ENCODE results near the gene AIG1. TPM values are rescaled to one million over a fixed set of nuclear protein-coding genes. Genes with fewer than 3 reads are reported as not detected.
"Not testable (repeated sequence)": the region's sequence is repeated elsewhere in the genome, so short reads cannot be mapped to it uniquely, and the experiment has no call there.

AIG1 gene
- total and polyA plus RNA-seq, 2 donors from 2014 or later: 57.3 to 146 TPM

- Histone ChIP-seq H3K9ac (ENCODE audit: low read length in 3 of 3) (no peak overlapping the region), H3K27me3 (ENCODE audit: control insufficient read depth, insufficient read depth, low read length) (no peaks in the 10 kb centered on the region), H3K36me3 (ENCODE audit: control insufficient read depth in 2 of 3, insufficient read depth in 3 of 3, low read length in 3 of 3) (no peaks in the 10 kb centered on the region), H3K9me3 (ENCODE audit: control insufficient read depth in 2 of 3, insufficient read depth in 1 of 3, low read length in 3 of 3) (peaks cover 0 to 8% (median 0%) of the 10 kb centered on the region in 3 donors), H3K4me3 (ENCODE audit: low read length in 3 of 3) (no peak overlapping the region), H3K27ac (ENCODE audit: low read depth in 2 of 2, low read length in 2 of 2) (no peak overlapping the region), H3K4me1 (ENCODE audit: control insufficient read depth in 2 of 3, insufficient read depth in 2 of 3, low read depth in 1 of 3, low read length in 3 of 3) (no peaks in the 10 kb centered on the region)
- no peak for TF ChIP-seq CTCF (IDR thresholded peaks at IDR 0.05; ENCODE audit: borderline replicate concordance, extremely low read depth, insufficient read depth)
- DNase-seq (no peak), FAIRE-seq (no peak)
- intact Hi-C loops (cut with DNase I): no loop called here
Measured at GRCh38 chr6:143074670-143075318, 14.1 kb downstream of the AIG1 start.

GRCh38 chr6:143078468-143079324, 18.0 kb downstream of the AIG1 start:
- no peaks in the 10 kb centered on the region for H3K36me3 ChIP-seq (ENCODE audit: control insufficient read depth in 2 of 3, insufficient read depth in 3 of 3, low read length in 3 of 3)
- DNase-seq: no peak
- no peaks in the 10 kb centered on the region for H3K27me3 ChIP-seq (ENCODE audit: control insufficient read depth, insufficient read depth, low read length)
- no peaks in the 10 kb centered on the region for H3K4me1 ChIP-seq (ENCODE audit: control insufficient read depth in 2 of 3, insufficient read depth in 2 of 3, low read depth in 1 of 3, low read length in 3 of 3)
- no peak for TF ChIP-seq CTCF (IDR thresholded peaks at IDR 0.05; ENCODE audit: borderline replicate concordance, extremely low read depth, insufficient read depth)
- H3K9me3 ChIP-seq (ENCODE audit: control insufficient read depth in 2 of 3, insufficient read depth in 1 of 3, low read length in 3 of 3): peaks cover 0 to 8% (median 0%) of the 10 kb centered on the region in 3 donors
- H3K4me3 ChIP-seq (ENCODE audit: low read length in 3 of 3): no peak overlapping the region
- no peak for FAIRE-seq
- intact Hi-C loops (cut with DNase I): no loop called here
- no peak overlapping the region for H3K9ac ChIP-seq (ENCODE audit: low read length in 3 of 3)
- no peak overlapping the region for H3K27ac ChIP-seq (ENCODE audit: low read depth in 2 of 2, low read length in 2 of 2)

GRCh38 chr6:143079325-143079640, 18.6 kb downstream of the AIG1 start:
- DNase-seq (no peak), FAIRE-seq (no peak)
- no peak for TF ChIP-seq CTCF (IDR thresholded peaks at IDR 0.05; ENCODE audit: borderline replicate concordance, extremely low read depth, insufficient read depth)
- H3K4me1 ChIP-seq (ENCODE audit: control insufficient read depth in 2 of 3, insufficient read depth in 2 of 3, low read depth in 1 of 3, low read length in 3 of 3): no peaks in the 10 kb centered on the region
- no peak overlapping the region for H3K4me3 ChIP-seq (ENCODE audit: low read length in 3 of 3)
- intact Hi-C loops (cut with DNase I): no loop called here
- no peaks in the 10 kb centered on the region for H3K27me3 ChIP-seq (ENCODE audit: control insufficient read depth, insufficient read depth, low read length)
- no peaks in the 10 kb centered on the region for H3K36me3 ChIP-seq (ENCODE audit: control insufficient read depth in 2 of 3, insufficient read depth in 3 of 3, low read length in 3 of 3)
- H3K9me3 ChIP-seq (ENCODE audit: control insufficient read depth in 2 of 3, insufficient read depth in 1 of 3, low read length in 3 of 3): peaks cover 0 to 6% (median 0%) of the 10 kb centered on the region in 3 donors
- no peak overlapping the region for H3K9ac ChIP-seq (ENCODE audit: low read length in 3 of 3)
- no peak overlapping the region for H3K27ac ChIP-seq (ENCODE audit: low read depth in 2 of 2, low read length in 2 of 2)

- FAIRE-seq; H3K9me3 ChIP-seq (ENCODE audit: control insufficient read depth in 2 of 3, insufficient read depth in 1 of 3, low read length in 3 of 3); H3K4me1 ChIP-seq (ENCODE audit: control insufficient read depth in 2 of 3, insufficient read depth in 2 of 3, low read depth in 1 of 3, low read length in 3 of 3); H3K9ac ChIP-seq (ENCODE audit: low read length in 3 of 3); H3K27me3 ChIP-seq (ENCODE audit: control insufficient read depth, insufficient read depth, low read length); H3K4me3 ChIP-seq (ENCODE audit: low read length in 3 of 3); H3K36me3 ChIP-seq (ENCODE audit: control insufficient read depth in 2 of 3, insufficient read depth in 3 of 3, low read length in 3 of 3); H3K27ac ChIP-seq (ENCODE audit: low read depth in 2 of 2, low read length in 2 of 2); DNase-seq; intact Hi-C loops (cut with DNase I): not testable (repeated sequence)
Measured at GRCh38 chr6:143082274-143082673, 21.6 kb downstream of the AIG1 start.

- H3K27me3 ChIP-seq (ENCODE audit: control insufficient read depth, insufficient read depth, low read length); H3K4me1 ChIP-seq (ENCODE audit: control insufficient read depth in 2 of 3, insufficient read depth in 2 of 3, low read depth in 1 of 3, low read length in 3 of 3); intact Hi-C loops (cut with DNase I); H3K9ac ChIP-seq (ENCODE audit: low read length in 3 of 3); DNase-seq; H3K27ac ChIP-seq (ENCODE audit: low read depth in 2 of 2, low read length in 2 of 2); FAIRE-seq; H3K9me3 ChIP-seq (ENCODE audit: control insufficient read depth in 2 of 3, insufficient read depth in 1 of 3, low read length in 3 of 3); H3K36me3 ChIP-seq (ENCODE audit: control insufficient read depth in 2 of 3, insufficient read depth in 3 of 3, low read length in 3 of 3); H3K4me3 ChIP-seq (ENCODE audit: low read length in 3 of 3): not testable (repeated sequence)
Measured at GRCh38 chr6:143084019-143084418, 23.3 kb downstream of the AIG1 start.

- H3K9me3 ChIP-seq (ENCODE audit: control insufficient read depth in 2 of 3, insufficient read depth in 1 of 3, low read length in 3 of 3); H3K4me1 ChIP-seq (ENCODE audit: control insufficient read depth in 2 of 3, insufficient read depth in 2 of 3, low read depth in 1 of 3, low read length in 3 of 3); FAIRE-seq; H3K27ac ChIP-seq (ENCODE audit: low read depth in 2 of 2, low read length in 2 of 2); H3K9ac ChIP-seq (ENCODE audit: low read length in 3 of 3); H3K27me3 ChIP-seq (ENCODE audit: control insufficient read depth, insufficient read depth, low read length); H3K4me3 ChIP-seq (ENCODE audit: low read length in 3 of 3); H3K36me3 ChIP-seq (ENCODE audit: control insufficient read depth in 2 of 3, insufficient read depth in 3 of 3, low read length in 3 of 3); intact Hi-C loops (cut with DNase I): not testable (repeated sequence)
- peak in 1 of 5 donors; percentile 23 for DNase-seq
Measured at GRCh38 chr6:143087335-143087734, 26.6 kb downstream of the AIG1 start.
